ENCODE measurements around the gene IQSEC3. TPM values are rescaled to one million over a fixed set of nuclear protein-coding genes. Genes with fewer than 3 reads are reported as not detected.
"Not testable (repeated sequence)": the region's sequence is repeated elsewhere in the genome, so short reads cannot be mapped to it uniquely, and the experiment has no call there.

Gene IQSEC3
- total RNA-seq, 1 donor from 2014 or later, result not detected

- not testable (repeated sequence) for DNase-seq (ENCODE audit: low read depth)
Measured at GRCh38 chr12:52902-53734, 13.4 kb upstream of the IQSEC3 start.

- no peak for DNase-seq (ENCODE audit: low read depth)
Measured at GRCh38 chr12:53735-54730, 12.5 kb upstream of the IQSEC3 start.

- no peak for DNase-seq (ENCODE audit: low read depth)
Measured at GRCh38 chr12:54750-55535, 11.6 kb upstream of the IQSEC3 start.

- no peak for DNase-seq (ENCODE audit: low read depth)
Measured at GRCh38 chr12:56683-57346, 9.8 kb upstream of the IQSEC3 start.

GRCh38 chr12:57539-57938 lies 9.0 kb upstream of the IQSEC3 start:
- DNase-seq (ENCODE audit: low read depth), result no peak

- no peak for DNase-seq (ENCODE audit: low read depth)
Measured at GRCh38 chr12:58832-59231, 7.7 kb upstream of the IQSEC3 start.

- not testable (repeated sequence) for DNase-seq (ENCODE audit: low read depth)
Measured at GRCh38 chr12:61845-62244, 4.7 kb upstream of the IQSEC3 start.

GRCh38 chr12:65491-66063 lies 990 bp upstream of the IQSEC3 start:
- DNase-seq (ENCODE audit: low read depth), result not testable (repeated sequence)

- DNase-seq (ENCODE audit: low read depth), result peak; percentile 76
Measured at GRCh38 chr12:66782-67504, 376 bp downstream of the IQSEC3 start.

GRCh38 chr12:69677-70076 lies 3.1 kb downstream of the IQSEC3 start:
- not testable (repeated sequence) for DNase-seq (ENCODE audit: low read depth)

GRCh38 chr12:70541-70940 lies 4.0 kb downstream of the IQSEC3 start:
- DNase-seq (ENCODE audit: low read depth), result not testable (repeated sequence)

- DNase-seq (ENCODE audit: low read depth), result not testable (repeated sequence)
Measured at GRCh38 chr12:72018-72417, 5.5 kb downstream of the IQSEC3 start.

GRCh38 chr12:74420-75190 lies 8.0 kb downstream of the IQSEC3 start:
- DNase-seq (ENCODE audit: low read depth), result not testable (repeated sequence)

GRCh38 chr12:75541-75940 lies 9.0 kb downstream of the IQSEC3 start:
- DNase-seq (ENCODE audit: low read depth), result not testable (repeated sequence)

- not testable (repeated sequence) for DNase-seq (ENCODE audit: low read depth)
Measured at GRCh38 chr12:76102-76501, 9.5 kb downstream of the IQSEC3 start.

- not testable (repeated sequence) for DNase-seq (ENCODE audit: low read depth)
Measured at GRCh38 chr12:76551-76950, 10.0 kb downstream of the IQSEC3 start.

- not testable (repeated sequence) for DNase-seq (ENCODE audit: low read depth)
Measured at GRCh38 chr12:77101-77719, 10.6 kb downstream of the IQSEC3 start.

GRCh38 chr12:77769-78383 lies 11.3 kb downstream of the IQSEC3 start:
- DNase-seq (ENCODE audit: low read depth), result not testable (repeated sequence)
